Measurements from ENCODE around the gene ARIH1. TPM values are rescaled to one million over a fixed set of nuclear protein-coding genes. Genes with fewer than 3 reads are reported as not detected.

Gene ARIH1
- total RNA-seq, 1 donor from 2014 or later = 172 TPM

- Mint-ChIP-seq H3K27ac (ENCODE audit: unreplicated experiment) (no peak overlapping the region), H3K4me3 (ENCODE audit: unreplicated experiment) (no peak overlapping the region), H3K36me3 (ENCODE audit: unreplicated experiment) (no peaks in the 10 kb centered on the region), H3K27me3 (ENCODE audit: unreplicated experiment) (peaks cover 41% of the 10 kb centered on the region), H3K9me3 (ENCODE audit: unreplicated experiment) (no peaks in the 10 kb centered on the region), H3K4me1 (ENCODE audit: unreplicated experiment) (no peaks in the 10 kb centered on the region)
- no peak for TF ChIP-seq CTCF (IDR thresholded peaks at IDR 0.05)
- DNase-seq (ENCODE audit: extremely low spot score, unreplicated experiment) = no peak
Observed at GRCh38 chr15:72450805-72451204, 23.3 kb upstream of the ARIH1 start.

- Mint-ChIP-seq H3K36me3 (ENCODE audit: unreplicated experiment) (no peaks in the 10 kb centered on the region), H3K4me3 (ENCODE audit: unreplicated experiment) (no peak overlapping the region), H3K27me3 (ENCODE audit: unreplicated experiment) (peaks cover 40% of the 10 kb centered on the region), H3K4me1 (ENCODE audit: unreplicated experiment) (no peaks in the 10 kb centered on the region), H3K9me3 (ENCODE audit: unreplicated experiment) (no peaks in the 10 kb centered on the region), H3K27ac (ENCODE audit: unreplicated experiment) (no peak overlapping the region)
- no peak for DNase-seq (ENCODE audit: extremely low spot score, unreplicated experiment)
- no peak for TF ChIP-seq CTCF (IDR thresholded peaks at IDR 0.05)
Observed at GRCh38 chr15:72451224-72451623, 22.9 kb upstream of the ARIH1 start.

GRCh38 chr15:72456684-72457083 lies 17.4 kb upstream of the ARIH1 start:
- H3K27me3 Mint-ChIP-seq (ENCODE audit: unreplicated experiment) = peaks cover 25% of the 10 kb centered on the region
- DNase-seq (ENCODE audit: extremely low spot score, unreplicated experiment) = no peak
- H3K4me3 Mint-ChIP-seq (ENCODE audit: unreplicated experiment) = no peak overlapping the region
- TF ChIP-seq CTCF (IDR thresholded peaks at IDR 0.05) = no peak
- no peaks in the 10 kb centered on the region for H3K36me3 Mint-ChIP-seq (ENCODE audit: unreplicated experiment)
- H3K4me1 Mint-ChIP-seq (ENCODE audit: unreplicated experiment) = peaks cover under 1% of the 10 kb centered on the region
- H3K9me3 Mint-ChIP-seq (ENCODE audit: unreplicated experiment) = no peaks in the 10 kb centered on the region
- no peak overlapping the region for H3K27ac Mint-ChIP-seq (ENCODE audit: unreplicated experiment)

- no peak for DNase-seq (ENCODE audit: extremely low spot score, unreplicated experiment)
- no peak overlapping the region for H3K4me3 Mint-ChIP-seq (ENCODE audit: unreplicated experiment)
- H3K27me3 Mint-ChIP-seq (ENCODE audit: unreplicated experiment) = peaks cover 5% of the 10 kb centered on the region
- no peak for TF ChIP-seq CTCF (IDR thresholded peaks at IDR 0.05)
- H3K36me3 Mint-ChIP-seq (ENCODE audit: unreplicated experiment) = no peaks in the 10 kb centered on the region
- H3K27ac Mint-ChIP-seq (ENCODE audit: unreplicated experiment) = no peak overlapping the region
- H3K9me3 Mint-ChIP-seq (ENCODE audit: unreplicated experiment) = no peaks in the 10 kb centered on the region
- peaks cover 7% of the 10 kb centered on the region for H3K4me1 Mint-ChIP-seq (ENCODE audit: unreplicated experiment)
Observed at GRCh38 chr15:72460402-72460801, 13.7 kb upstream of the ARIH1 start.

- Mint-ChIP-seq H3K9me3 (ENCODE audit: unreplicated experiment) (no peaks in the 10 kb centered on the region), H3K4me1 (ENCODE audit: unreplicated experiment) (peaks cover 7% of the 10 kb centered on the region), H3K4me3 (ENCODE audit: unreplicated experiment) (no peak overlapping the region), H3K27me3 (ENCODE audit: unreplicated experiment) (peaks cover 2% of the 10 kb centered on the region), H3K27ac (ENCODE audit: unreplicated experiment) (no peak overlapping the region), H3K36me3 (ENCODE audit: unreplicated experiment) (no peaks in the 10 kb centered on the region)
- TF ChIP-seq CTCF (IDR thresholded peaks at IDR 0.05) = no peak
- no peak for DNase-seq (ENCODE audit: extremely low spot score, unreplicated experiment)
Observed at GRCh38 chr15:72463702-72464101, 10.4 kb upstream of the ARIH1 start.

Measured in osteocyte (in vitro differentiated cells).